ENCODE measurements around the gene MGAT4C.

DNA sequence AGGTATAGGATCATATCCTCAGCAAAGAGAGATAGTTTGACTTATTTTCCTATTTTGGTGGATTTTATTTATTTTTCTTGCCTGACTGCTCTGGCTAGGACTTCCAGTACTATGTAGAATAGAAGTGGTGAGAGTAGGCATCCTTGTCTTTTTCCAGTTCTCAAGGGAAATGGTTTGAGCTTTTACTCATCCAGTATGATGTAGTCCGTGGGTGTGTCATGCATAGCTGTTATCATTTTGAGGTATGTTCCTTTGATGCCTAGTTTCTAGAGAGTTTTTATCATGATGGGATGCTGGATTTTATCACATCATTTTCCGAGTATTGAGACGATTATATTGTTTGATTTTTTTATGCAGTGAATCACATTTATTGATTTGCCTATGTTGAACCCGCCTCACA is 97.2 kb downstream of the MGAT4C start:
- TF ChIP-seq, protein P1, sequence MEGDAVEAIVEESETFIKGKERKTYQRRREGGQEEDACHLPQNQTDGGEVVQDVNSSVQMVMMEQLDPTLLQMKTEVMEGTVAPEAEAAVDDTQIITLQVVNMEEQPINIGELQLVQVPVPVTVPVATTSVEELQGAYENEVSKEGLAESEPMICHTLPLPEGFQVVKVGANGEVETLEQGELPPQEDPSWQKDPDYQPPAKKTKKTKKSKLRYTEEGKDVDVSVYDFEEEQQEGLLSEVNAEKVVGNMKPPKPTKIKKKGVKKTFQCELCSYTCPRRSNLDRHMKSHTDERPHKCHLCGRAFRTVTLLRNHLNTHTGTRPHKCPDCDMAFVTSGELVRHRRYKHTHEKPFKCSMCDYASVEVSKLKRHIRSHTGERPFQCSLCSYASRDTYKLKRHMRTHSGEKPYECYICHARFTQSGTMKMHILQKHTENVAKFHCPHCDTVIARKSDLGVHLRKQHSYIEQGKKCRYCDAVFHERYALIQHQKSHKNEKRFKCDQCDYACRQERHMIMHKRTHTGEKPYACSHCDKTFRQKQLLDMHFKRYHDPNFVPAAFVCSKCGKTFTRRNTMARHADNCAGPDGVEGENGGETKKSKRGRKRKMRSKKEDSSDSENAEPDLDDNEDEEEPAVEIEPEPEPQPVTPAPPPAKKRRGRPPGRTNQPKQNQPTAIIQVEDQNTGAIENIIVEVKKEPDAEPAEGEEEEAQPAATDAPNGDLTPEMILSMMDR (IDR thresholded peaks at IDR 0.05) = no peak
- no peak for TF ChIP-seq POLR2A (IDR thresholded peaks at IDR 0.05)
